ENCODE data around the gene ACTC1. TPM values are rescaled to one million over a fixed set of nuclear protein-coding genes. Genes with fewer than 3 reads are reported as not detected.

Gene ACTC1
- polyA plus RNA-seq, 3 donors: not detected

DNA sequence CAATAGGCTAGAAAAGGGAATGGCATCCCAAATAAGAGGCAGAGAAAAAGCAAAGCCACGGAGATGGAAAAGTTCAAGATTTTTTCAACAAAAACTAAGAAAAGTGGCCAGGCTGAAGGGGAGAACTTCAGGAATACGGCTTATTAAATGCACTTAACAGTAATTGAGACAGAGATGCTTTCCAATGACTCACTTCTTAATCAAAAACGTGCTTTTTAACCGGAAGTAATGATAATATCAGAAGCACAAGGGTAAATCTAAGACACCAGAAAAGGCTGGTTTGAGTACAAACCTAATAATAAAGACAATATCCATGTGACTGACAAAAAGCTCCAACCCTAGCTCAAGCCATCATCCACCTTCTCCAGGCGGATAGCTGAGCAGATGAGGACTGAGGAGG, 24.8 kb upstream of the ACTC1 start:
- H3K9me3 Mint-ChIP-seq: peaks cover 0 to 4% (median 3%) of the 10 kb centered on the region in 7 donors
- no peaks in the 10 kb centered on the region for H3K36me3 Mint-ChIP-seq
- intact Hi-C loops (cut with micrococcal nuclease): no loop called here
- Histone ChIP-seq H3K27me3 (ENCODE audit: control insufficient read depth in 2 of 2, insufficient read depth in 2 of 2, low read length in 2 of 2) (no peaks in the 10 kb centered on the region), H3K36me3 (replicated peaks in 1 of 2; ENCODE audit: control insufficient read depth in 1 of 2, insufficient read depth in 2 of 2, low read length in 2 of 2) (no peaks in the 10 kb centered on the region), H2AFZ (ENCODE audit: insufficient read depth, low read depth, low read length, poor library complexity, severe bottlenecking) (no peak overlapping the region), H3K27ac (ENCODE audit: low read depth in 1 of 2, low read length in 2 of 2) (no peak overlapping the region), H3K4me2 (replicated peaks; ENCODE audit: extremely low read depth, low read length, poor library complexity, severe bottlenecking) (no peak overlapping the region), H3K4me1 (ENCODE audit: control insufficient read depth in 1 of 2, insufficient read depth in 2 of 2, low read length in 2 of 2) (no peaks in the 10 kb centered on the region), H3K9ac (ENCODE audit: insufficient read depth, low read length, poor library complexity, severe bottlenecking) (no peak overlapping the region), H3K9me3 (replicated peaks in 1 of 2; ENCODE audit: control insufficient read depth in 1 of 2, insufficient read depth in 1 of 2, low read length in 2 of 2) (no peaks in the 10 kb centered on the region), H3K4me3 (replicated peaks in 1 of 3; ENCODE audit: low read depth in 2 of 3, low read length in 3 of 3) (no peak overlapping the region), H3K79me2 (ENCODE audit: insufficient read depth, low read length) (no peaks in the 10 kb centered on the region), H4K20me1 (ENCODE audit: insufficient read depth, low read length) (no peaks in the 10 kb centered on the region)
- H3K4me3 Mint-ChIP-seq: no peak overlapping the region
- H3K27me3 Mint-ChIP-seq (ENCODE audit: low read depth in 3 of 3): peaks cover 7 to 15% (median 9%) of the 10 kb centered on the region in 3 donors
- 90% methylated on average over 2 of the region's 5 CpGs for WGBS (ENCODE audit: insufficient coverage)
- TF ChIP-seq, protein P1, sequence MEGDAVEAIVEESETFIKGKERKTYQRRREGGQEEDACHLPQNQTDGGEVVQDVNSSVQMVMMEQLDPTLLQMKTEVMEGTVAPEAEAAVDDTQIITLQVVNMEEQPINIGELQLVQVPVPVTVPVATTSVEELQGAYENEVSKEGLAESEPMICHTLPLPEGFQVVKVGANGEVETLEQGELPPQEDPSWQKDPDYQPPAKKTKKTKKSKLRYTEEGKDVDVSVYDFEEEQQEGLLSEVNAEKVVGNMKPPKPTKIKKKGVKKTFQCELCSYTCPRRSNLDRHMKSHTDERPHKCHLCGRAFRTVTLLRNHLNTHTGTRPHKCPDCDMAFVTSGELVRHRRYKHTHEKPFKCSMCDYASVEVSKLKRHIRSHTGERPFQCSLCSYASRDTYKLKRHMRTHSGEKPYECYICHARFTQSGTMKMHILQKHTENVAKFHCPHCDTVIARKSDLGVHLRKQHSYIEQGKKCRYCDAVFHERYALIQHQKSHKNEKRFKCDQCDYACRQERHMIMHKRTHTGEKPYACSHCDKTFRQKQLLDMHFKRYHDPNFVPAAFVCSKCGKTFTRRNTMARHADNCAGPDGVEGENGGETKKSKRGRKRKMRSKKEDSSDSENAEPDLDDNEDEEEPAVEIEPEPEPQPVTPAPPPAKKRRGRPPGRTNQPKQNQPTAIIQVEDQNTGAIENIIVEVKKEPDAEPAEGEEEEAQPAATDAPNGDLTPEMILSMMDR (IDR thresholded peaks at IDR 0.05): no peak
- H3K4me1 Mint-ChIP-seq: no peaks in the 10 kb centered on the region
- H3K27ac Mint-ChIP-seq: no peak overlapping the region
- DNase-seq: no peak

DNA sequence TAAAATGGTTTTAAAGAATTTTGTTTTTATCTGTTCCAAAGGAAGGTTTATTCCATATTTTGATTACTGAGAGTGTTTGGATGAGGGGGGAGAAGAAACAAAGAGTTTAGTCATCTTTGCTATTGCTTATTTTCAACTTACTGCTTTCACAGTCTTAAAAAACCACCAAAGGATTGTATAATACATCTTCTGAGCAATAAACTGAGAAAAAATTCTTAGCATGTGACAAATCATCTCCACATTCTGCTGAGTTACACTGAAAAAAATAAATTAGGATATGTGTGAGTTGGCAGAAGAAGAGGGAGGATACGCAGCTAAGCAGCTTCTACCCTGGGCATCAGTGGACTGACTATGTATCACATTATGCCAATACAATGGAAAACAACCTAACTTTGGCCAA, 23.2 kb upstream of the ACTC1 start:
- intact Hi-C loops (cut with micrococcal nuclease): no loop called here
- DNase-seq: no peak
- Histone ChIP-seq H3K9ac (ENCODE audit: insufficient read depth, low read length, poor library complexity, severe bottlenecking) (no peak overlapping the region), H4K20me1 (ENCODE audit: insufficient read depth, low read length) (no peaks in the 10 kb centered on the region), H3K4me2 (replicated peaks; ENCODE audit: extremely low read depth, low read length, poor library complexity, severe bottlenecking) (no peak overlapping the region), H3K9me3 (replicated peaks in 1 of 2; ENCODE audit: control insufficient read depth in 1 of 2, insufficient read depth in 1 of 2, low read length in 2 of 2) (no peaks in the 10 kb centered on the region), H3K4me1 (ENCODE audit: control insufficient read depth in 1 of 2, insufficient read depth in 2 of 2, low read length in 2 of 2) (no peaks in the 10 kb centered on the region), H3K27me3 (ENCODE audit: control insufficient read depth in 2 of 2, insufficient read depth in 2 of 2, low read length in 2 of 2) (no peaks in the 10 kb centered on the region), H3K27ac (ENCODE audit: low read depth in 1 of 2, low read length in 2 of 2) (no peak overlapping the region), H3K79me2 (ENCODE audit: insufficient read depth, low read length) (no peaks in the 10 kb centered on the region), H3K36me3 (replicated peaks in 1 of 2; ENCODE audit: control insufficient read depth in 1 of 2, insufficient read depth in 2 of 2, low read length in 2 of 2) (no peaks in the 10 kb centered on the region), H3K4me3 (replicated peaks in 1 of 3; ENCODE audit: low read depth in 2 of 3, low read length in 3 of 3) (no peak overlapping the region), H2AFZ (ENCODE audit: insufficient read depth, low read depth, low read length, poor library complexity, severe bottlenecking) (no peak overlapping the region)
- no CpG with 5 or more reads among the region's 1 CpG for WGBS (ENCODE audit: insufficient coverage)
- no peak overlapping the region for H3K27ac Mint-ChIP-seq
- no peak overlapping the region for H3K4me3 Mint-ChIP-seq
- TF ChIP-seq, protein P1 (IDR thresholded peaks at IDR 0.05): no peak
- H3K9me3 Mint-ChIP-seq: peaks cover 0 to 7% (median 2%) of the 10 kb centered on the region in 7 donors
- no peaks in the 10 kb centered on the region for H3K36me3 Mint-ChIP-seq
- no peaks in the 10 kb centered on the region for H3K4me1 Mint-ChIP-seq
- peaks cover 8 to 13% (median 10%) of the 10 kb centered on the region in 3 donors for H3K27me3 Mint-ChIP-seq (ENCODE audit: low read depth in 3 of 3)

All from CD14-positive monocyte (primary cell).